Right ventricle myocardium inferior (tissue), 1 donor: ENCODE results near the gene CASR. TPM values are rescaled to one million over a fixed set of nuclear protein-coding genes. Genes with fewer than 3 reads are reported as not detected.
A peak's percentile ranks its signal among the peaks of the same experiment; 100 is the strongest.
"Not testable (repeated sequence)": the region's sequence is repeated elsewhere in the genome, so short reads cannot be mapped to it uniquely, and the experiment has no call there.

Source experiments
- ATAC-seq: fragments of 200-7000 bp; cut with Tn5 transposase; one replicate; pipeline ENCODE4 v1.9.1; 2020; ENCODE audit warnings: mild to moderate bottlenecking, moderate library complexity
- DNase-seq: peaks from one replicate; pipeline ENCODE4 v3.0.0; 2021; ENCODE audit errors: missing footprints
- intact Hi-C: fragments of 100-400 bp; cut with DNase I; formaldehyde crosslinking; loops from one replicate; pipeline ENCODE4 v1.11.0; 2022
- total RNA-seq: library from RNA; stranded (reverse); fragmentation: NEBNext Ultra II Directional; extraction: Animal tissue kit (Norgen Biotek cat#: 25700); gene quantifications from one replicate; pipeline ENCODE4 v1.2.1, GENCODE V29; 2021
- donor health status: DM: no; HTN: yes; CAD: no; lungs with severe emphysema.

CASR gene
- total RNA-seq, 1 donor from 2014 or later: not detected

DNA sequence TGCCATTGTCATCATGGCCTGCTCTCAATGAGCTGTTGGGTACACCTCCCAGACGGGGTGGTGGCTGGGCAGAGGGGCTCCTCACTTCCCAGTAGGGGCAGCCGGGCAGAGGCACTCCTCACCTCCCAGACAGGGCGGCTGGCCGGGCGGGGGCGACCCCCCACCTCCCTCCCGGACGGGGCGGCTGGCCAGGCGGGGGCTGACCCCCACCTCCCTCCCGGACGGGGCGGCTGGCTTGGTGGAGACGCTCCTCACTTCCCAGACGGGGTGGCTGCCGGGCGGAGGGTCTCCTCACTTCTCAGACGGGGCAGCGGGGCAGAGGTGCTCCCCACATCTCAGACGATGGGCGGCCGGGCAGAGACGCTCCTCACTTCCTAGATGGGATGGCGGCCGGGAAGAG, 18.0 kb downstream of the CASR start:
- DNase-seq, ATAC-seq, intact Hi-C loops: not testable (repeated sequence)

DNA sequence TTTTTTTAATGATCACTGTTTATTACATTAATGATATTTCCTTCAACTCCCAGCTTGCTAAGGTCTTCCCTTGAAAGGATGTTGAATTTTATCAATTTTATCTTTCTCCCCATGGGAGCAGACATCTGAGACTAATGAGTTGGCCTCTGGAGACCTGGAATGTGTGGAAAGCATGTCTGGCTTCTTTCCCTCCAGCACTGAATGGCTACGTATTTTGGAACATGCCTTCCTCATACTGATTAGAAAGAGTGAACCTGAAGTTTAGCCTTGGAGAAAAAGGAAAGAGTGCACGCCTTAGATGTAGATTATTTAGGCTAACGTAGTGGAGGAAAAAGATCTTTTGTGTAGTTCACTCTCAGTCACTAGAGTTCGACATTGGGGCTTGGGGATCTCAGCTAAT, 25.1 kb downstream of the CASR start:
- no peak for ATAC-seq
- intact Hi-C loops: no loop called here
- DNase-seq: no peak

DNA sequence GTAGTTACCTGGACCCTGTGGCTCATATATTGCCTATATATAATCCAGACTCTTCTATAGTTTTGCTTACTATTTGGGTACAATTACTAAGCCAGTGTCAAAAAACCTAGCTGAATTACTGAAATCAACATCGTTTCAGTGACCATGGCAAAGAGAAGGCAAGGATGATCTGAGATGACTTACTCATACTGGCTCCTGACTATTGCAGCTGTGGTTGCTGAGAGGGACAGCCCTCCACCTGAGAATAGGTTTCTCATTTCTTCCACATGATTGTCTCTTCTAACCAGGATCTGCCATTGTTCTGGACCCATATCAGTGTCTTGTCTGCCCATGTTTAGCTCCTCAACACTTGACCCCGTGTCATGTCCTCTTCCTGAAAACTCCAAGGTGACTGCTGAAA, 30.2 kb downstream of the CASR start:
- intact Hi-C loops: no loop called here
- DNase-seq (no peak), ATAC-seq (no peak)

DNA sequence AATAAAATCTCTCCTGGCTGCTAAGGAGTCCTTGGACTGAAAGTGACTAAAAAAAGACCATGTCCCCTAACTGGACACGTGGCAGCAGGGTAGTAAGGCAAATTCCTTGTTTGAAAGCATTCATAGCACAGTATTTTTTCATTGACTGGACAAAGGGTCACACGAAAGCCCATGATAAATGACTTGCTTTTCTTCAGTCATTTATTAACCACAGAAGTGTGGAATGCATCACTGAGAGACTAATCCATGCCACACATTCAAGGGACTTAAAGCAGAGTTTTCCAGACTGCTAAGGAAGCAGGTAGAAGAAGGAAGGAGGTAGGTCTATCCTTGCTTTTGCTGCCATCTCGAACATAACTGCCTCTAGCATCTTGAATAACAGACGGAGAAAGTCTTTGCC, 31.2 kb downstream of the CASR start:
- ATAC-seq: no peak

DNA sequence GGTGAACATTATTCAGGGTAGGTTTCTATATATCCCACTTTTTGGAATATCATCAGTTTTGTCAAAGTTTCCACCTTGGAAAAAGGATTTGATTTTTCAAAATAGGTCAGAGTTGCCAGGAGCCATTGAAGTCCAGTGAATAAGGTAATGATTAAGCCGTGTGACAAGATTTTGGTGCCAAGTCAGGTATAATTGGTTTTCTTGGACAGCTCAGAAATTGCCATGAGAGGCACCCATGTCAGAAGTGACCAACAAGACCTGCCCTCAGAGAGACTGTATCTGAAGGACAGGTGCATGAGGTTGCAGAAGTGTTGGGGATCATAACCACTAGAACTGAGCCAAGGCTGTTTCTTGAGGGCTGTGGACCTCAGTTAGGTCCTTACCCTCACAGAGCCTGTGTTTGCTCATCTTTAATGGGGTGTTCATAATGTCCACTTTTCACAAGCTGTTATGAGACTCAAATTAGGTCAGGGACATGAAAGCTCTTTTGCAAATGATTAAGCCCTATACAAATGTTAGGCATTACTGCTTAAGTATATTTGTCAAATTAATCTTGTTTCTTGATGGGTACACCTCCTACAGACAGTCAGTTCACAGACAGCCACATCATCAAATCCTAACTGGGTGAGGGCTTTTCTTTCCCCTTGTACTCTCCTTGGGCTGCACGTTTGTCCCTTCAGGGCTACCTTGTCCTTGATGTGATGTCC, 32.3 kb downstream of the CASR start:
- DNase-seq (no peak), ATAC-seq (no peak)
- intact Hi-C loops: no loop called here

More for the DNA sequence above, 31.2 kb downstream of the CASR start:
- no peak for DNase-seq
- intact Hi-C loops: no loop called here

DNA sequence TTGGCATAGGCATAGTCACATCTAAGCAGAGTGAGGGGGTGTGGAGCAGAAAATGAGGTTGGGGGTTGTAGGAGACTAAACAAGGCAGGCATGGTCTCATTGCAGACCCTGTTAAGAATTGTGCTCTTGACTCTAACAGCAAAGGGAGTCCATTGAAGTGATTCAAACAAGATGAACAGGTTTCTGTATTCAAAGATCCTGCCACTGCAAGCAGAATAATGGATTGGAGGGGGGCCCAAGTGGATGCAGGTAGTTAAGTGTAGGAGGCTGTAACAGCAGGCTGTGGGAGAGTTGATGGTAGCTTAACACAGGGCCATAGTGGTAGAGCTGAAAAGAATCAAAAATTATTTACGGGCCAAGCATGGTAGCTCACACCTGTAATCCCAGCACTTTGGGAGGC, 34.4 kb downstream of the CASR start:
- no peak for ATAC-seq
- DNase-seq: no peak
- intact Hi-C loops: no loop called here

DNA sequence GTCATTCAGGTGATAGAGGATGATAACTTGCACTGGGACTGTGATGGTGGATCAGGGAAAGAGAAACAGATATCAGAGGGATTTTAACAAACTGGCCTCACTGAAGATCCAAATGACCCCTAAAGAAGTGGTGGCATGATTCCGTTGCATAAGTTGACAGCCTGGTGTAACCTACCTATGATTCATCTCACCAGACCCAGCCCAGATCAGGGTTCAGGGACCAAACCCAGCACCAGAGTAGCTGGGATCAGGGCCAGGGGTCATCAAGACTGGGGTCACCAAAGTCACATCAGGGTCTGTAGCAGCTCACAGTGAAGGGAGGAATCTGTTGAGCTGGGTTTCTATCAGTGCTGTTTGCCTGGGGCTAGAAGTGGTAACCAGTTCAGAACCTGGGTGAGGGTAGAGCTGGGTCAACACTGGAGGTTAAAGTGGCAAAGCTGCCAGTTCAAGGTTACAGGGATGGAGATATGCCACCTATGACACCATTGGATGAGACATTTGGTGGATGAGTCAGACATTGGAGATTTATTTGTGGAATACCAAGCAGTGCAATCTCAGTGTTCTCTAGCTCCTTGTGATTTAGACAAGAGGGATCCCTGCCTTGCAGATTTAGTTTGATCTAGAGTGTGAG, 35.9 kb downstream of the CASR start:
- DNase-seq (no peak), ATAC-seq (no peak)
- intact Hi-C loops: no loop called here

DNA sequence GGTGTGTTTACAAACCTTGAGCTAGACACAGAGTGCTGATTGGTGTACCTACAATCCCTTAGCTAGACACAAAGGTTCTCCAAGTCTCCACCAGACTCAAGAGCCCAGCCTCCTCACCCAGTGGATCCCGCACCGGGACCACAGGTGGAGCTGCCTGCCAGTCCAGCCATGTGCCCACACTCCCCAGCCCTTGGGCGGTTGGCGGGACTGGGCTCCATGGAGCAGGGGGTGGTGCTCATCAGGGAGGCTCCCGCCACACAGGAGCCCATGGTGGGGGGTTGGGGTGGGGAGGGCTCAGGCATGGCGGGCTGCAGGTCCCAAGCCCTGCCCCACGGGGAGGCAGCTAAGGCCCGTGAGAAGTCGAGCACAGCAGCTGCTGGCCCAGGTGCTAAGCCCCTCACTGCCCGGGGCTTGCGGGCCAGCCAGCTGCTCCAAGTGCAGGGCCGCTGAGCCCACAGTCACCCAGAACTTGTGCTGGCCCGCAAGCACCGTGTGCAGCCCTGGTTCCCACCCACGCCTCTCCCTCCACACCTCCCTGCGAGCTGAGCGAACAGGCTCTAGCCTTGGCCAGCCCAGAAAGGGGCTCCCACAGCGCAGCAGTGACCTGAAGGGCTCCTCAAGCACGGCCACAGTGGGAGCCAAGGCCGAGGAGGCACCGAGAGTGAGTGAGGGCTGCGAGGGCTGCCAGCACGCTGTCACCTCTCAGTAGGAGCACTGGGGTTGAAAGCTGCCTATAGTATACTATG, 43.7 kb downstream of the CASR start:
- no peak for DNase-seq
- intact Hi-C loops: no loop called here
- ATAC-seq: no peak

DNA sequence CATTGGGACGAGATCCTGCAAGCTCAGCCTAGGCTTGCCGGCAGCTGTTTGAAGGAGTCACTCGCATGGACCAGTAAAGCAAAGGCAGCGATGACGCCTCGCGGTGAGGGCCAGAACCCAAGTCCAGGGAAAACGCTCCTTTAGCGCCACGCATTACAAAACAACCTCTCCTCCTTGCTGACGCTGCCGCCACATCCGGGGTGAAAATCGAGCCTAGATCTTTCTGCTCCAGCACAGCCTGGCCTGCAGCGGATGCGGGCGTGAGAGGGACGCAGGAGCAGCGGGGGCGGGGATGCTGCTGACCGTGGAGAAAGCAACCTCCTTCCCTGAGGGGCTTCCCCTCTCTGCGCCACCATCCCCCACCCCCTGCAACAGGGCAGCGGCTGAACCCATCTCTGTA, 46.7 kb downstream of the CASR start:
- no peak for DNase-seq
- intact Hi-C loops: no loop called here
- no peak for ATAC-seq

DNA sequence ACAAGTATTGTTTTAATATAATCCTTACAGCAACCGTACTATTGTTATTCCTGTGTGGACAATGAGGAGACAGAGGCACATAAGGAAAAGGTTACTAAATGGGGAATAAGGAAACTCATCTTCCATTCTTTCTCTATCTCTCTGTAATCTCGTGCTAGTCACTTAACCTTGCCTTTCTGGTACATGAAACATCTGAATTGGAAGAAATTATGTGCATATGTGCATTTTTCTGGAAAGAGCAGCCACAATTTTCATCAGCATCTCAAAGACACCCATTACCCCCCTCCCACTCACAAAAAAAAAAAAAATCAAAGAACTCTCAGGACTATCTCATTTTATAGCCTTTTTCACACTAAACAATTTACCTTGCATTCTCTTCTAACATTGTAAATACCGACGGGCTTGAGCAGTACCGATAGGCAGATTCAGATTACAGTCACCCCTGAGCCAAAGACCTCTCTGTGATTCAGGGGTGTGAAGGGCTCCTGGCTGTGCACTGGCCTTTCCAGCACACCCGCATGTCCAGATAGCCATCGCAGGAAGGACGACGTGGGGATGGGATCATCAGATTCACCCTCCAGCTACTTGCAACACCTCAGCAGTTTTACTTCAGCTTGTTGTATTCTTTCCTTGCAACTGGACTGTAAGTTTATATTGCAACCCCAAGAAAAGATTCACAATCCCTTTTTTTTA, 48.1 kb downstream of the CASR start:
- intact Hi-C loops: no loop called here
- ATAC-seq (no peak), DNase-seq (no peak)

DNA sequence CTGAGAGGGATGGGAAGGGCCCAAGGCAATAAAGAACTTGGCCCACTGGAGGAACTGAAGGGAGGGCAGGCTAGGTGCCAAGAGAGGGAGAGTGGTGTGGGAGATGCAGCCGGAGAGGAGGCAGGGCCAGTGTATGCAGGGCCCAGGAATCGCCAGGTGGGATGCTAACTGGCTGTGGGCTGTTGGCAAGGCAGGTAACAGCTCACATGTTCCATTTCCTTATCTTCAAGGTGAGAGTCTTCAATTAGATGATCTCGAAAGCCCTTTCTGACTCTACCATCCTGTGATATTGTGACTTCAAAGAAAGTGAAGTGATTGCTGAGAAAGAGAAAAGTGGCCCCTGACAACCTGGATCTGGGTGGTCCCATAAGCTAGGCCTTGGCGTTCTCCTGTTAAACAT, 49.0 kb downstream of the CASR start:
- intact Hi-C loops: no loop called here
- DNase-seq: no peak
- ATAC-seq: no peak

DNA sequence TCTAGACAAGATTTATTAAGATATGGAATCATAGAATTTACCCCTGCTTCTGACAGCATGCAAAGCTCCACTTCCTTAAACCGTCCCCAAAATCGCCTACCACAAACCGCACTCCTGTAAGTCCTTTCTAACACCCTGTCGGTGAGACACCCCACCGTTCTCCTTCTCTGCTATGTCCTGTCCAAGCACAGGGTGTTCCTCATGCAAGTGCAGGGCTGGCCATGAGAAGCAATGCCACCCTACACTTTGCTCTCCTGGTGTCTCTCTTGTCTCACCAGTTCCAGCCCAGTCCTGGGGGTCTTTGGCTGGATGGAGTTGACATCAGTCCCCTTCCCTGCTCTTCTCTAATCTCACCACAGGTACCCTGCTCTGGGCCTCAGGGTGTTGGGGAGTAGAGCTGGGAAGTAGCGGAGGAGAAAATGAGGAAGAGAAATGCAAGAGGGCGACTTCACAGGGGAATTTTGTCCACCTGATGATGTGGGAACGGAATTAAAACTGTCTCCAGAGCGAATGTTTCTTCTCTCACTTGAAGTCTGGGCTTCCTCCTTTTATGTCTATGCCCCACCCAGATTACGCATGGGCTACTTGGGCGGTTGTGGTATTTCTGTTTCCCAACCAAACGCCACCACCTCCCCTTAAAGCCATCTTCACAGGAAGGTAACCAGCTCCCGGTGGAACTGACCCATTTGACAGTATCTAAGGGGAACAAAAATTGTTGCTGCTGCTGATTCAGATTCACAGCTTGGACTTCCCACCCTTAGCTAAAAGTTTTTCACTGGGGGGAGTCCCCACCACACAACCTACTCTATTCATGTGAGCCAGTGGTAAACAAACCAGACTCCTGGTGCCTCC, 49.9 kb downstream of the CASR start:
- DNase-seq (no peak), ATAC-seq (peak; percentile 39)
- intact Hi-C loops: no loop called here

DNA sequence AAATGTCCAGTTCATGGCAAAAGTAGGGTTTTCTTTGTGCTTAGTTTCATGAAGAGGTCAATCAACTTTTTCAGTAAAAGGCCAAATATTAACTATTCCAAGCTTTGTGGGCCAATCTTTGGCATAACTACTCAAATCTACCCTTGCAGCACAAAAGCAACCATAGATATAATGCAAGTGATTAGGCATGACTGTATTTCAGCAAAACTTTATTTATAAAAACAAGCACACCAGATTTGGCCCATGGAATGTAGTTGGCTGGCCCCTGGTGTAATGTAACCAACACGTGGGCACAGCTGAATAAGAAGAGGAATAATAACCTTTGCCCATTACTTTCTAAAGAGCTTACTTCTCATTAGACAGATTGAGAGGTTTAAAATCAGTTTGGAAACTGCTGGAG, 50.6 kb downstream of the CASR start:
- ATAC-seq (no peak), DNase-seq (no peak)
- intact Hi-C loops: no loop called here

DNA sequence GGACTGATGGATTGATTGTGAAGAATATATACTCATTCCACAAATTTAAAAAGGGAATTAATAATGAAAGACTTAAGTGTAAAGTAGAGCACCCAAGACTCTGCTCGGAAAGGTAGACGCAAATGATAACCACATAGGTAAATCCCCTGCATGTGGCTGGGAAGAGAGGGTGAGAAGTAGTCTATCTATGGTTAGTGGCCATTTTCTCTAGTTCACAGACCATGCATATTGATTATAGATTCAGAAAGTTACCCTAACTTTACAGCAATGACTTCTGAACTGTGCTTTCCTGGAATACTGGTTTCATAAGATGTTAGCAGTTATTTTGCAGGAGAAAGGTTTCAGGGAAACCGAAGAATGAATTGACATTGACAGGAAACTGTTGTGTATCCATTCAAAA, 51.7 kb downstream of the CASR start:
- ATAC-seq: no peak
- intact Hi-C loops: no loop called here
- DNase-seq: no peak

DNA sequence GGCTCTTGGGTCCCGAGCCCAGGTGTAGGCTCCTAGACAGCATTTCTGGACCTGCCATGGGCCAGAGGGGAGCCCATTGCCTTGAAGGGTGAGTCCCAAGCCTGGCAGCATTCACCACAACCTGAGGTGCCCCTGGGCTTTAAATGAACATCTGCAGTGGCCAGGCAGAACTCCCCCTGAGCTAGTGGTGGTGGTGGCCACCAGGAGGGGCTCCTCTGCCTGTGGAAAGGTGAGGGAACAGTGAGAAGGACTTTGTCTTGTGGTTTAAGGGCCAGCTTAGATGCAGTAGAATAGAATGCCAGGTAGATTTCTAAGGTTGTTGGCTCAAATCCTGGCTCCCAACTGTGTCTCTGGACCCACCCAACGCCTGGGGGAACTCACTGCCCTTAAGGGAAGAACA, 55.6 kb downstream of the CASR start:
- ATAC-seq: no peak
- no peak for DNase-seq
- intact Hi-C loops: no loop called here

DNA sequence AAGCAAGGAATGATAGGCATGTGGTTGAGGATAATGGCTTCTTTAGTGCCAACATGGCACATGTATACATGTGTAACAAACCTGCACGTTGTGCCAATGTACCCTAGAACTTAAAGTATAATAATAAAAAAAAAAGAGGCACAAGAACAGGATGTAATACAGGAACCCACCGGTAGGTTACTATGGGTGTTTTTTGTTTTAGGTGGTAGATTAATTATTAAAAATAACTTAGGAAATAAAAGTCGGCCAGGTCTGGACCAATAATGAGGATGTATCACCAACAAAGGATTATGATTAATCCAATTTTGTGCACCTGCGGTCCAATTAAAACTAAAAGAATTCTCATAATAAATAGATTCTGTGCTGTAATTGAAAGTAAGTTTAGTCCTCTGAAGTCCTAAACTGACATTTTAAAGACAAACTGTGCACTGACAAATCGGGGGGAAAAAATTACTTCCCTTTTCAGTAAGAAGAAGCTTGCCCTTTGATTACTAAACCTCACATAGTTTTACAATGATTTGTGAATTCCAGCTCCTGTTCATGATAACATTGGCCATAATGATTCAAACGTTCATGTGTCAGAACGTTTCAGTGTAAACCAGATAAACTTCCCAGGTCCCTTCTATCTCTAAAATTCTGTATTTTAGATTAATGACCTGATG, 62.2 kb downstream of the CASR start:
- intact Hi-C loops: no loop called here
- DNase-seq: no peak

DNA sequence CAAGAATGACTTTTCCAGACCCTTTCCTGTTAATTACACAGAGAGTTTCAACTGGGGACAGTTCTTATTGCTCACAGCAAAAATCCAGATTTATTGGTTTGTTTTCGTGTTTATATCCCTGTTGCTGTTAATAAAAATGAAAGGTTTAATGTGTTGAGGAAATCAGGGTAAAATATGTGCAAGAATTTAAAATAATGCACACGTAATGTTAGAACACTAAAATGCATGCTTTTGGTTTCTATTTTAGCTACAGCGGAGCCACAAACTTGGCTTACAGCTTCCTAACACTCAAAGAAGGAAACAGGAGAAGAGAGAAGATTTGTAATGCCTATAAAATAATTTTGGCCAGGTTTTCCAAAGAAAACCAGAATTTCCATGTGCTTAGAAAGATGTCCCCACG, 62.7 kb downstream of the CASR start:
- no peak for ATAC-seq
- intact Hi-C loops: no loop called here

More for the DNA sequence above, 62.2 kb downstream of the CASR start:
- ATAC-seq: no peak

DNA sequence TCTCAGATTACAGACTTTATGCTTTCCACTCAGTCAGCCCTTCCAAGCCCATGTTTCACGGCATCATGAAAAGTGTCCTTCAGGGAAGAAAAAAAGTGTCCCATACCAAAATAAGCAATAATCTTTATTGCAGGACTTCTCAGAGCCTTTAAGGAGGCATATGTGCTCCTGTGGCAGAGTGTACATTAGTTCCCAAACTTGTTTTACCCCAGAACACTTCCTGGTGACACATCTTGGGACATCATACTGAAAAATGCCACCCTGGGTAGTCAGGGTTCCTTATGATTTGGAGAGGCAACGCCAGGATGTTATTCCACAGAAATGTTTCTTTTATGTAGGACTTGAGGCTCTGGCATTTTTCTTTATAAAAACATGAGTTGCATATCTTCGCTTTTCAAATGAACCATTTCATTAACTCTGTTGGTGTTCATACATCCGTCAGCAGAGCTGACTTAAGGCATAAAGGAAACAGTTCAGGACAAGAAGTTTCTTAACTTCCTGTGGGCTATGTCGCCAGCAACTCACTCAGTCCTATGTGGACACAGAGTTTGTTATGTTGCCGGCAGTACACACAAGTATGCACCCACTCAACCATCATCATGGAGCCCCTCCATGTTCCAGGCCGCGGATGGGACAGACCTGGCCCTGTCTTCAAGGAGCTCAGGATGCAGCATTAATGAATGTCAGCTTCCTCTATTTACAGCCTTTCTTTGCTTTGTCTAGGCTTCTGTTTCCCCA, 63.8 kb downstream of the CASR start:
- ATAC-seq (peak; percentile 54), DNase-seq (peak; percentile 67)
- intact Hi-C loops: no loop called here

More for the DNA sequence above, 62.7 kb downstream of the CASR start:
- no peak for DNase-seq
